Retinal pigment epithelial cell (primary cell): ENCODE data around the gene ANAPC5.

Experiments
- DNase-seq: peaks from one replicate; pipeline ENCODE4 v3.0.0-alpha.2; 2010; ENCODE audit warnings: low read depth
- H3K4me3 ChIP-seq: 2 replicates; pipeline ENCODE4 v1.5.1; 2011; ENCODE audit warnings: mild to moderate bottlenecking, low read length, control low read depth, moderate library complexity
- CTCF ChIP-seq: conservative IDR thresholded peaks from 2 replicates; pipeline ENCODE4 v1.5.1; 2011; ENCODE audit warnings: low read depth, low read length, control low read depth, inconsistent platforms

ANAPC5 gene

DNA sequence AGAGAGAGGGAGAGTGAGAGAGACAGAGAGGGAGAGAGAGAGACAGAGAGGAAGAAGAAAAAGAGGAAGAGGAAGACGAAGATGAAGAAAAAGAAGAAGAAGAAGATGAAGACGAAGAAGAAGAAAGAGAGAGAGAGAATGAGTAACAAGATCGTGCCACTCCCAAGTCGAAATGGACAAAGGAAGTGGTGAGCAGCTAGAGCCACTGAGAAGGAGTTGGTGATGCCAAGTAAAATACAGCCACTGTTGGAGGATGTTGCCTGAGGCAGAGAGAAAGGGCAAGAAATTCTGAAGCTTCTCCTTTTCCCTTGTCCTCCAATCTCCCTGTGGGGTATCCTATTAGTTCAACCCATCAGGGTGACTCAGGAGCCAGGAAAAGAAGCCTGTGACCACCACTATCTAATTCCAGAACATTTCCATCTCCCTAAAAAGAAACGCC lies 12.5 kb upstream of the ANAPC5 start:
- TF ChIP-seq CTCF = no peak
- DNase-seq = no peak
- no peak overlapping the region for H3K4me3 ChIP-seq

GRCh38 chr12:121358073-121358472 lies 5.9 kb upstream of the ANAPC5 start:
- DNase-seq = no peak
- TF ChIP-seq CTCF = no peak
- H3K4me3 ChIP-seq = no peak overlapping the region

DNA sequence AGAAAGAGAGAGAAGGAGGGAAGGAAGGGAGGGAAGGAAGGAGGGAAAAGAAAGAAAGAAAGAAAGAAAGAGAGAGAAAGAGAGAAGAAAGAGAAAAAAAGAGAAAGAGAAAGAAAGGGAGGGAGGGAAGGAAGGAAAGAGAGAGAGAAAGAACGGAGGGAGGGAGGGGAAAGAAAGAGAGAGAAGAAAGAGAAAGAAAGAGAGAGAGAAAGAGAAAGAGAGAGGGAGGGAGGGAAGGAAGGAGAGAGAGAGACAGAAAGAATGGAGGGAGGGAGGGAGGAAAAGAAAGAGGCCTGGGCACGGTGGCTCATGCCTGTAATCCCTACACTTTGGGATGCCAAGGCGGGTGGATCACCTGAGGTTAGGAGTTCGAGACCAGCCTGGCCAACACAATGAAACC lies 5.1 kb upstream of the ANAPC5 start:
- H3K4me3 ChIP-seq = no peak overlapping the region
- DNase-seq = no peak
- TF ChIP-seq CTCF = no peak

- TF ChIP-seq CTCF = no peak
- no peak for DNase-seq
Measured at GRCh38 chr12:121356657-121357056, 4.4 kb upstream of the ANAPC5 start.

DNA sequence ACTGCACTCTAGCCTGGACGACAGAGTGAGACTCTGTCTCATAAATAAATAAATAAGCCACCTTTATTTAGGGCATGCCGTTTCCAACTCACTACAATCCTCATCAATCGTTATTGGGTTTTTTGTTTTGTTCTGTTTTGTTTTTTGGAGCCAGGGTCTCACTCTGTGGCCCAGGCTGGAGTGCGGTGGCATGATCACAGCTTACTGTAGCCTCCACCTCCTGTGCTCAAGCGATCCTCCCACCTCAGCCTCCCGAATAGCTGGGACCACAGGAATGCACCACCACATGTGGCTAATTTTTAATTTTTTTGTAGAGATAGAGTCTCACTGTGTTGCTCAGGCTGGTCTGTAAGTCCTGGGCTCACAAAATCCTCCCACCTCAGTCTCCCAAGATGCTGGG lies 3.6 kb upstream of the ANAPC5 start:
- DNase-seq = no peak
- TF ChIP-seq CTCF = no peak
- no peak overlapping the region for H3K4me3 ChIP-seq

More at GRCh38 chr12:121356657-121357056, 4.4 kb upstream of the ANAPC5 start:
- H3K4me3 ChIP-seq = no peak overlapping the region

DNA sequence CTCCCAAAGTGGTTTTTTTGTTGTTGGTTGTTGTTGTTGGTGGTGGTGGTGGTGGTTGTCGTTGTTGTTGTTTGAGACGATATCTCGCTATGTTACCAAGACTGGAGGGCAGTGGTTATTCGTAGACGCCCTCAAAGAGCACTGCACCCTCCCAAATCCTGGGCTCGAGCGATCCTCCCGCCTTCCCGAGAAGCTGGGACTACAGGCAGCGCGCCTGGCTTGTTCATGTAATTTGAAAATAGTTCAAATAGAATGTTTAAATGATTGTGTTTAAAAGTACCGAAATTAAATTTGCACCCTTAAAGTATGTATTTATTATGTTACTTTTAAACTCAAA lies 439 bp upstream of the ANAPC5 start:
- no peak for DNase-seq
- peak overlapping the region; percentile 79 for H3K4me3 ChIP-seq
- no peak for TF ChIP-seq CTCF

- no peak for TF ChIP-seq CTCF
- H3K4me3 ChIP-seq = no peak overlapping the region
- no peak for DNase-seq
Measured at GRCh38 chr12:121346747-121347146, 5.5 kb downstream of the ANAPC5 start.
